WTC11 (cell line): ENCODE measurements around the gene PRKCE.

Experiments used
- AFF4 ChIP-seq: sonication (generic); formaldehyde crosslinking; IDR thresholded peaks from 2 replicates; pipeline ENCODE4 v1.8.1; 2023; ENCODE audit warnings: mild to moderate bottlenecking, missing genetic modification reagents, borderline replicate concordance
- ARID4B ChIP-seq: sonication (generic); formaldehyde crosslinking; IDR thresholded peaks from 2 replicates; pipeline ENCODE4 v1.8.0; 2023; ENCODE audit warnings: missing genetic modification reagents, mild to moderate bottlenecking, borderline replicate concordance
- ATF1 ChIP-seq: sonication (generic); formaldehyde crosslinking; IDR thresholded peaks from 2 replicates; pipeline ENCODE4 v1.8.1; 2023; ENCODE audit warnings: mild to moderate bottlenecking, moderate library complexity, missing genetic modification reagents
- ATF3 ChIP-seq: sonication (generic); formaldehyde crosslinking; conservative IDR thresholded peaks from 2 replicates; pipeline ENCODE4 v1.8.1; 2022; ENCODE audit warnings: mild to moderate bottlenecking, missing genetic modification reagents
- CBFB ChIP-seq: sonication (generic); formaldehyde crosslinking; IDR thresholded peaks from 2 replicates; pipeline ENCODE4 v1.8.1; 2022; ENCODE audit warnings: mild to moderate bottlenecking, low read depth, missing genetic modification reagents
- CREB1 ChIP-seq: sonication (generic); formaldehyde crosslinking; IDR thresholded peaks from 2 replicates; pipeline ENCODE4 v1.8.0; 2023; ENCODE audit warnings: mild to moderate bottlenecking, missing genetic modification reagents
- CTCF ChIP-seq: fragments of 200-600 bp; IDR thresholded peaks from 2 replicates; pipeline ENCODE4 v1.8.0; 2022; ENCODE audit warnings: antibody characterized with exemption
- GABPB1 ChIP-seq: sonication (generic); formaldehyde crosslinking; IDR thresholded peaks from 2 replicates; pipeline ENCODE4 v1.8.1; 2023; ENCODE audit warnings: mild to moderate bottlenecking, missing genetic modification reagents
- MAX ChIP-seq: sonication (generic); formaldehyde crosslinking; IDR thresholded peaks from 2 replicates; pipeline ENCODE4 v1.8.0; 2022; ENCODE audit warnings: mild to moderate bottlenecking, missing genetic modification reagents
- RORB ChIP-seq: fragments of 250-450 bp; sonication (Bioruptor Pico); IDR thresholded peaks from 2 replicates; pipeline ENCODE4 v1.9.0; 2021; ENCODE audit warnings: mild to moderate bottlenecking
- TEAD4 ChIP-seq: sonication (generic); formaldehyde crosslinking; IDR thresholded peaks from 2 replicates; pipeline ENCODE4 v1.8.0; 2022; ENCODE audit warnings: mild to moderate bottlenecking, missing genetic modification reagents
- ZNF263 ChIP-seq: sonication (generic); formaldehyde crosslinking; IDR thresholded peaks from 2 replicates; pipeline ENCODE4 v1.8.1; 2022; ENCODE audit warnings: low read depth, mild to moderate bottlenecking, moderate library complexity, missing genetic modification reagents
- ZSCAN18 ChIP-seq: fragments of 250-450 bp; sonication (Bioruptor Pico); IDR thresholded peaks from 2 replicates; pipeline ENCODE4 v2.1.2; 2022; ENCODE audit warnings: mild to moderate bottlenecking, moderate library complexity

- TF ChIP-seq ARID4B (no peak), CREB1 (CRISPR knock-in tag) (no peak), CTCF (no peak), TEAD4 (CRISPR knock-in tag) (no peak), ZSCAN18 (CRISPR knock-in tag) (no peak), RORB (CRISPR knock-in tag) (no peak), GABPB1 (no peak), MAX (CRISPR knock-in tag) (no peak), ZNF263 (CRISPR knock-in tag) (no peak), CBFB (CRISPR knock-in tag) (no peak), ATF3 (CRISPR knock-in tag) (no peak), ATF1 (CRISPR knock-in tag) (no peak), AFF4 (no peak)
These were observed 292.6 kb downstream of the PRKCE start for GRCh38 chr2:45944074-45944473.
